OCI-LY3 (cell line): ENCODE measurements around the gene PRR23B.

ENCODE experiments used
- CTCF ChIP-seq: fragments of 200-600, 300-600 bp; sonication (generic); IDR thresholded peaks from 2 replicates; pipeline ENCODE4 v1.5.1; 2014; ENCODE audit warnings: antibody characterized with exemption, low read length, low read depth
- EZH2phosphoT487 ChIP-seq: fragments of 200-600 bp; shearing (Covaris generic); IDR thresholded peaks from 2 replicates; pipeline ENCODE4 v1.6.1; 2018; ENCODE audit warnings: antibody characterized with exemption, mixed run types, low read depth

DNA sequence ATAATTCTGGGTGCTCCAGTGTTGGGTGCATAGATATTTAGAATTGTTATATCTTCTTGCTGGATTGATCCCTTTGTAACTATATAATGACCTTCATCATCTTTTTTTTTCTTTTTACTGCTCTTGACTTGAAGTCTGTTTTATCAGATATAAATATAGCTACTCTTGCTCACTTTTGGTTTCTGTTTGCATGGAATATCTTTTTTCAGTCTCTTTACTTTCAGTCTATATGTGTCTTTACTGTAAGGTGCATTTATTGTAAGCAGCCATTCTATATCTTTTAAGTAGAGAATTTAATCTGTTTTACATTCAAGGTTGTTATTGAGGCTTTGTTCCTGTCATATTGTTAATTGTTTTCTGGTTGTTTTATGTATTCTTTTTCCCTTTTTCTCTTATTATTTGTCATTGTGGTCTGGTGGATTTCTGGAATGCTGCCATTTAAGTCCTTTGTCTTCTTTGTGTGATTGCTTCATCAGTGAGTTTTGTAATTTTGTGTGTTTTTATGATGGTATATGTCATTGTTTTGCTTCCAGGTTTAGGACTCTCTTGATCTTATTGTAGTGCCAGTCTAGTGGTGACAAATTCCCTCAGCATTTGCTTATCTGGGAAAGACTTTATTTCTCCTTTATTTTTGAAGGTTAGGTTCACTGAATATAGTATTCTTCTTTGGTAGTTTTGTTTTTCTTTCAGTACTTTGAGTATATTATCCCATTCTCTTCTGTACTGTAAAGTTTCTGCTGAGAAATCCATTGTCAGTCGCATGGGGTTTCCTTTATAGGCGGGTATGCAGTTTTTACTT, 32.3 kb upstream of the PRR23B start:
- TF ChIP-seq CTCF (no peak), EZH2phosphoT487 (no peak)
